Fibroblast of villous mesenchyme (primary cell): ENCODE results near the gene ZFYVE1. TPM values are rescaled to one million over a fixed set of nuclear protein-coding genes. Genes with fewer than 3 reads are reported as not detected.
"Not testable (repeated sequence)": the region's sequence is repeated elsewhere in the genome, so short reads cannot be mapped to it uniquely, and the experiment has no call there.

Experiments
- DNase-seq: peaks from one replicate; pipeline ENCODE4 v3.0.0-alpha.2; 2010; ENCODE audit warnings: low read depth
- H3K4me3 ChIP-seq: 2 replicates; pipeline ENCODE4 v1.5.1; 2011; ENCODE audit warnings: low read depth, mild to moderate bottlenecking, low read length
- total RNA-seq: library from RNA; depleted of rRNA; stranded (reverse); fragments of >200 nt; gene quantifications from 2 replicates; pipeline ENCODE4 v1.2.3, GENCODE V29; 2012
- TF ChIP-seq, protein P1 (sequence below): IDR thresholded peaks from 2 replicates; pipeline ENCODE4 v1.5.1; 2012; ENCODE audit warnings: low read depth, mild to moderate bottlenecking, low read length; ENCODE audit not compliant: insufficient read depth

The ZFYVE1 gene
- total RNA-seq, 1 donor: 21.6 TPM

DNA sequence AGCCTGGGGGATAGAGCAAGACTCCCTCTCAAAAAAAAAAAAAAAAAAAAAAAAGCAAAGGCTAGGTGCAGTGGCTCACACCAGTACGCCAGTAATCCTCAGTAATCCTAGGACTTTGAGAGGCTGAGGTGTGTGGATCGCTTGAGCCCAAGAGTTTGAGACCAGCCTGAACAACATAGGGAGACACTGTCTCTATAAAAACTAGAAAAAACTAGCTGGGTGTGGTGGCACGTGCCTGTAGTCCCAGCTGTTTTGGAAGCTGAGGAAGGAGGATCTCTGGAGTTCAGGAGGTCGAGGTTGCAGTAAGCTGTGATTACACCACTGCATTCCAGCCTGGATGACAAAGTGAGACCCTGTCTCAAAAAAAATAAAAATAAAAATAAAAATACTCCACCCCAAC lies 22.5 kb upstream of the ZFYVE1 start:
- peak; percentile 72 for DNase-seq
- TF ChIP-seq, protein P1, sequence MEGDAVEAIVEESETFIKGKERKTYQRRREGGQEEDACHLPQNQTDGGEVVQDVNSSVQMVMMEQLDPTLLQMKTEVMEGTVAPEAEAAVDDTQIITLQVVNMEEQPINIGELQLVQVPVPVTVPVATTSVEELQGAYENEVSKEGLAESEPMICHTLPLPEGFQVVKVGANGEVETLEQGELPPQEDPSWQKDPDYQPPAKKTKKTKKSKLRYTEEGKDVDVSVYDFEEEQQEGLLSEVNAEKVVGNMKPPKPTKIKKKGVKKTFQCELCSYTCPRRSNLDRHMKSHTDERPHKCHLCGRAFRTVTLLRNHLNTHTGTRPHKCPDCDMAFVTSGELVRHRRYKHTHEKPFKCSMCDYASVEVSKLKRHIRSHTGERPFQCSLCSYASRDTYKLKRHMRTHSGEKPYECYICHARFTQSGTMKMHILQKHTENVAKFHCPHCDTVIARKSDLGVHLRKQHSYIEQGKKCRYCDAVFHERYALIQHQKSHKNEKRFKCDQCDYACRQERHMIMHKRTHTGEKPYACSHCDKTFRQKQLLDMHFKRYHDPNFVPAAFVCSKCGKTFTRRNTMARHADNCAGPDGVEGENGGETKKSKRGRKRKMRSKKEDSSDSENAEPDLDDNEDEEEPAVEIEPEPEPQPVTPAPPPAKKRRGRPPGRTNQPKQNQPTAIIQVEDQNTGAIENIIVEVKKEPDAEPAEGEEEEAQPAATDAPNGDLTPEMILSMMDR: no peak
- no peak overlapping the region for H3K4me3 ChIP-seq

- TF ChIP-seq, protein P1: no peak
- DNase-seq: no peak
Measured at GRCh38 chr14:73047808-73048207, 20.9 kb upstream of the ZFYVE1 start.

DNA sequence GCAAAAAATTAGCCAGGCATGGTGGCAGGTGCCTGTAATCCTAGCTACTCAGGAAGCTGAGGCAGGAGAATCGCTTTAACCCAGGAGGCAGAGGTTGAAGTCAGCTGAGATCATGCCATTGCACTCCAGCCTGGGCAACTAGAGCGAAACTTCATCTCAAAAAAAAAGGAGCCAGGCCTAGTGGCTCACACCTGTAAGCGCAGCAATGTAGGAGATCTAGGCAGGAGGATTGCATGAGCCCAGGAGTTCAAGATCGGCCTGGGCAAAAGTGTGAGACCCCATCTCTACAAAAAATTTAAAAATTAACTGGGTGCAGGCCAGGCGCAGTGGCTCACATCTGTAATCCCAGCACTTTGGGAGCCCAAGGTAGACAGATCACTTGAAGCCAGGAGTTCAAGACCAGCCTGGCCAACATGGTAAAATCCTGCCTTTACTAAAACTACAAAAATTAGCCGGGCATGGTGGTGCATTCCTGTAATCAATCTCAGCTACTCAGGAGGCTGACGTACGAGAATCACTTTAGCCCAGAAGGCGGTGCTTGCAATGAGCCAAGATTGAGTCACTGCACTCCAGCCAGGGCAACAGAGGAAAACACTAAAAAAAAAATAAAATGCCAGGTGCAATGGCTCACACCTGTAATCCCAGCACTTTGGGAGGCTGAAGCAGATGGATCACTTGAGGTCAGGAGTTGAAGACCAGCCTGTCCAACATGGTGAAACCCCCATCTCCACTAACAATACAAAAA lies 10.0 kb upstream of the ZFYVE1 start:
- not testable (repeated sequence) for DNase-seq, H3K4me3 ChIP-seq

More at GRCh38 chr14:73047808-73048207, 20.9 kb upstream of the ZFYVE1 start:
- no peak overlapping the region for H3K4me3 ChIP-seq

- no peak for DNase-seq
- H3K4me3 ChIP-seq: no peak overlapping the region
- TF ChIP-seq, protein P1: no peak
Measured at GRCh38 chr14:73027984-73028383, 1.1 kb upstream of the ZFYVE1 start.

- TF ChIP-seq, protein P1: no peak
- no peak for DNase-seq
- H3K4me3 ChIP-seq: peak overlapping the region; percentile 69
Measured at GRCh38 chr14:73027546-73027945, 640 bp upstream of the ZFYVE1 start.

DNA sequence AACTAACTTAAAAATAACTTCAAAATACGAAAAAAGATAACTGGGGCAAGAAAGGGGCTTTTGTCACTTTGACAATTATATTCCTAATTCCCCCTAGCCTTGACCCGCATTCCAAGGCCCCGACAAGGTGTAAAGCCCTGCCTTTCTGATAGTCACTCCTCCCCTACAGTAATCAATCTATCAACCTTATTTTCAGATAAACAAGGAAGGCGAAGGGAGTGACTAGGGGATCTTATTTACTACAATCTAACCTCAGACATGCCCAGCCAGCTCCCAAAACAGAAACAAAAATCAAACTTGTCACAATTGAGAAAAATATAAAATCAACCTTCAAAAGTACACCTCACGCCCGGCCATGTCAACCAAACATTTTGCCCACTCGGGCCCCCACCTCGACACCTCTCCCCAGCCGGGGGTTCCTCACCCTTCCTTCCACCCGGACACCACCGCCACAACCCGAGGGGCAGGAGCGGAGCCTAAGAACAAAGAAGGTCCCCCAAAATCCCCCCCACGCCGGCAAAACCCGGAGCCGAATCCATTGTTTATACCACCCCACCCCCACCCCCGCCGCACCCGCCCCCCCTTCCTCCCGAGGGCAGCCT lies 562 bp downstream of the ZFYVE1 start:
- no peak for DNase-seq
- TF ChIP-seq, protein P1: no peak
- H3K4me3 ChIP-seq: peak overlapping the region; percentile 69

- DNase-seq: peak; percentile 27
- TF ChIP-seq, protein P1: no peak
- peak overlapping the region; percentile 69 for H3K4me3 ChIP-seq
Measured at GRCh38 chr14:73025544-73025943, 1.4 kb downstream of the ZFYVE1 start.
